Putamen (tissue), 1 donor: Measurements from ENCODE around the gene FBXL13.
"Not testable (repeated sequence)": the region's sequence is repeated elsewhere in the genome, so short reads cannot be mapped to it uniquely, and the experiment has no call there.

Experiments
- DNase-seq: peaks from one replicate; pipeline ENCODE4 v3.0.0-alpha.2; 2016; ENCODE audit warnings: low spot score

FBXL13 gene

GRCh38 chr7:102935450-102936115 lies 139.0 kb downstream of the FBXL13 start:
- no peak for DNase-seq

- no peak for DNase-seq
Measured at GRCh38 chr7:102934701-102935100, 139.9 kb downstream of the FBXL13 start.

- no peak for DNase-seq
Measured at GRCh38 chr7:102934239-102934638, 140.4 kb downstream of the FBXL13 start.

GRCh38 chr7:102933763-102934162 lies 140.8 kb downstream of the FBXL13 start:
- DNase-seq = no peak

- no peak for DNase-seq
Measured at GRCh38 chr7:102931757-102932156, 142.8 kb downstream of the FBXL13 start.

- DNase-seq = no peak
Measured at GRCh38 chr7:102927312-102927933, 147.2 kb downstream of the FBXL13 start.

- DNase-seq = no peak
Measured at GRCh38 chr7:102926783-102927140, 147.8 kb downstream of the FBXL13 start.

- no peak for DNase-seq
Measured at GRCh38 chr7:102925976-102926782, 148.4 kb downstream of the FBXL13 start.

- no peak for DNase-seq
Measured at GRCh38 chr7:102918845-102919244, 155.8 kb downstream of the FBXL13 start.

GRCh38 chr7:102917436-102918353 lies 156.9 kb downstream of the FBXL13 start:
- DNase-seq = no peak

GRCh38 chr7:102916881-102917280 lies 157.7 kb downstream of the FBXL13 start:
- DNase-seq = no peak

- DNase-seq = no peak
Measured at GRCh38 chr7:102916426-102916825, 158.2 kb downstream of the FBXL13 start.

GRCh38 chr7:102914585-102914984 lies 160.0 kb downstream of the FBXL13 start:
- no peak for DNase-seq

- DNase-seq = no peak
Measured at GRCh38 chr7:102913826-102914225, 160.8 kb downstream of the FBXL13 start.

GRCh38 chr7:102912742-102913141 lies 161.9 kb downstream of the FBXL13 start, which contains the start of gene LRRC17:
Gene LRRC17 (plus strand): TSS chr7:102913000. CDS start chr7:102933914, 20,914 bp downstream.
- no peak for DNase-seq

GRCh38 chr7:102908676-102909075 lies 165.9 kb downstream of the FBXL13 start:
- no peak for DNase-seq

- not testable (repeated sequence) for DNase-seq
Measured at GRCh38 chr7:102903576-102903975, 171.0 kb downstream of the FBXL13 start.

- not testable (repeated sequence) for DNase-seq
Measured at GRCh38 chr7:102902052-102902451, 172.5 kb downstream of the FBXL13 start.

GRCh38 chr7:102898532-102898859 lies 176.1 kb downstream of the FBXL13 start:
- DNase-seq = no peak

- DNase-seq = no peak
Measured at GRCh38 chr7:102897856-102898531, 176.6 kb downstream of the FBXL13 start.

- no peak for DNase-seq
Measured at GRCh38 chr7:102897211-102897631, 177.4 kb downstream of the FBXL13 start.
